ENCODE measurements around the gene IFFO2.

The IFFO2 gene

GRCh38 chr1:18960821-18961220, 4.3 kb upstream of the IFFO2 start:
- no peak for TF ChIP-seq CTCF (IDR thresholded peaks at IDR 0.05)

DNA sequence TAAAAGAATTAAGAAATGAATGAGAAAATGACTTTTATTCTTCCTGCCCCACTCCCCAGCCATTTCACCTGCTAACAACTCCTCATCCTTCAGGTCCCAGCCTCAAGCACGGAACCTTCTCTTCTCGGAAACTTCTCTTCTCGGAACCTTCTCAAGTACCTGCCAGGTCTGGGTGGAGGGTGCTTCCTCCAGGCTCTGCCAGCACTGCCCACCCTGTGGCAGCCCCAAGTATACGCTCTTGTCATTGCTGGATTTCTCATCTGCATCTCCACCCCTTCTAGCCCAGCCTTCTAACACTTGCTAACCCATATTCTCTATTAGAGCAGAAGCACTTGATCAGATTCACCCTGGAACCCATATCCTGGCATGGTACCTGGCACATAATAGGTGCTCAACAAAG, 3.9 kb upstream of the IFFO2 start:
- TF ChIP-seq CTCF (IDR thresholded peaks at IDR 0.05) = no peak

DNA sequence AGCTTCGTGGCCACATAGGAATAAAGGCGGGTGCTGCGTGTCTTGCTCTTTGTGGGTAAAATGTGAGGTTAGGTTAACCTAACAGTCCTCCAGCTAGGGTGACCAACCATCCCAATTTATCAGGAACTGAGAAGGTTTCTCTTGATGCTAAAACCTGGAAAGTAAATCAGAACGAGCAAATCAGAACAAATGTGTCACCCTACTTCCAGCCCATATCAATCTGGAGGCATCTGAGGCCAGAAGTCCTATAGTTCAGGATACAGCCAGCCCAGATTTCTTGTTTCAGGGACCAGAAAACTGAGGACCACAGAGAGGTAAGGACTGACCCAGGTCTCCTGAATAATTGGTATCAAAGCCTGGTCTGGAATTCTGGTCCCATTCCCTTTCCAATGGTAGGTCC, 3.1 kb upstream of the IFFO2 start:
- TF ChIP-seq CTCF (IDR thresholded peaks at IDR 0.05) = no peak

GRCh38 chr1:18957532-18958300, 1.2 kb upstream of the IFFO2 start:
- no peak for TF ChIP-seq CTCF (IDR thresholded peaks at IDR 0.05)

- TF ChIP-seq CTCF (IDR thresholded peaks at IDR 0.05) = no peak
Observed at GRCh38 chr1:18957136-18957521, 653 bp upstream of the IFFO2 start.

- TF ChIP-seq CTCF (IDR thresholded peaks at IDR 0.05) = 0 out of 2 replicates have a peak, but pooled peaks have one; percentile 21
Observed at GRCh38 chr1:18955441-18956192, 859 bp downstream of the IFFO2 start.

GRCh38 chr1:18955131-18955440, 1.4 kb downstream of the IFFO2 start:
- no peak for TF ChIP-seq CTCF (IDR thresholded peaks at IDR 0.05)

Measured in LNCAP (cell line).